Measurements from ENCODE around the gene TMUB2.

DNA sequence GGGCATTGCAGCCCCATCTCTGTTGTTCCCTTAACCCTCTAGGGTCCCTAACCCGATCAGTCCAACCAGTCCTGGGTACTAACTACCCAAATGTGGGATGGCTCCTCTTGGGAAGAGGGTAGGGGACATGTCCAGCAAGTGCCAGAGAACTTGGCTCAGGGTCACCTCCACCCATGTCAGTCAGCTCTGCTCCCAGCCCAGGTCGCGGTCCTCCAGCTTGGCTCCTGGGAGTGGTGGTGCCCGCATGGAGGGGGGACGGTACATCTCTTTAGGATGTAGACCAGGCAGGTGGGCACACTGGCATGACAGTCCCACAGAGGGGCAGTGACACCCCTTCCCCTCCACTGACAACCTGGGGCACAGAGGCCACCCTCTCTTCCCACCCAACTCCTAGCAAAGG lies 6.0 kb downstream of the TMUB2 start:
- TF ChIP-seq, protein P1, sequence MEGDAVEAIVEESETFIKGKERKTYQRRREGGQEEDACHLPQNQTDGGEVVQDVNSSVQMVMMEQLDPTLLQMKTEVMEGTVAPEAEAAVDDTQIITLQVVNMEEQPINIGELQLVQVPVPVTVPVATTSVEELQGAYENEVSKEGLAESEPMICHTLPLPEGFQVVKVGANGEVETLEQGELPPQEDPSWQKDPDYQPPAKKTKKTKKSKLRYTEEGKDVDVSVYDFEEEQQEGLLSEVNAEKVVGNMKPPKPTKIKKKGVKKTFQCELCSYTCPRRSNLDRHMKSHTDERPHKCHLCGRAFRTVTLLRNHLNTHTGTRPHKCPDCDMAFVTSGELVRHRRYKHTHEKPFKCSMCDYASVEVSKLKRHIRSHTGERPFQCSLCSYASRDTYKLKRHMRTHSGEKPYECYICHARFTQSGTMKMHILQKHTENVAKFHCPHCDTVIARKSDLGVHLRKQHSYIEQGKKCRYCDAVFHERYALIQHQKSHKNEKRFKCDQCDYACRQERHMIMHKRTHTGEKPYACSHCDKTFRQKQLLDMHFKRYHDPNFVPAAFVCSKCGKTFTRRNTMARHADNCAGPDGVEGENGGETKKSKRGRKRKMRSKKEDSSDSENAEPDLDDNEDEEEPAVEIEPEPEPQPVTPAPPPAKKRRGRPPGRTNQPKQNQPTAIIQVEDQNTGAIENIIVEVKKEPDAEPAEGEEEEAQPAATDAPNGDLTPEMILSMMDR (IDR thresholded peaks at IDR 0.05 in 8 of 11, conservative IDR thresholded peaks at IDR 0.05 in 3 of 11): no peak
- TF ChIP-seq POLR2AphosphoS5 (IDR thresholded peaks at IDR 0.05): peak in 1 of 3 donors; percentile 62

Data from spleen (tissue), 7 donors.